GM23338 (cell line): ENCODE measurements around the gene BCCIP. TPM values are rescaled to one million over a fixed set of nuclear protein-coding genes. Genes with fewer than 3 reads are reported as not detected.

Source experiments
- ATAC-seq: fragments of 200-7000 bp; cut with Tn5 transposase; 3 replicates; pipeline ENCODE4 v1.9.1; 2020
- DNase-seq: peaks from one replicate; pipeline ENCODE4 v3.0.0-alpha.2; 2015; ENCODE audit warnings: low spot score
- H2AFZ ChIP-seq: fragments of 200-600 bp; sonication (generic); 2 replicates; pipeline ENCODE4 v1.8.0; 2016; ENCODE audit warnings: antibody characterized with exemption, mild to moderate bottlenecking, moderate library complexity
- H3F3A ChIP-seq: fragments of 200-600 bp; sonication (generic); replicated peaks from 2 replicates; pipeline ENCODE4 v1.8.0; 2017; ENCODE audit warnings: antibody characterized with exemption, mixed run types, low read depth
- H3K27ac ChIP-seq: fragments of 200-600 bp; sonication (generic); 2 replicates; pipeline ENCODE4 v1.6.1; 2016; ENCODE audit warnings: low read depth
- H3K27me3 ChIP-seq: fragments of 200-600 bp; sonication (generic); 2 replicates; pipeline ENCODE4 v1.8.0; 2016; ENCODE audit warnings: mild to moderate bottlenecking, mixed run types, moderate library complexity; ENCODE audit not compliant: insufficient read depth
- H3K36me3 ChIP-seq: fragments of 200-600 bp; sonication (generic); 2 replicates; pipeline ENCODE4 v1.8.0; 2016; ENCODE audit warnings: mild to moderate bottlenecking; ENCODE audit not compliant: insufficient read depth
- H3K4me1 ChIP-seq: fragments of 200-600 bp; sonication (generic); 2 replicates; pipeline ENCODE4 v1.8.0; 2016; ENCODE audit warnings: mild to moderate bottlenecking, moderate library complexity; ENCODE audit not compliant: insufficient read depth
- H3K4me2 ChIP-seq: fragments of 200-600 bp; sonication (generic); 2 replicates; pipeline ENCODE4 v1.7.1; 2017; ENCODE audit warnings: mixed run types
- H3K4me3 ChIP-seq: fragments of 200-600 bp; sonication (generic); 2 replicates; pipeline ENCODE4 v1.6.1; 2016; ENCODE audit warnings: mixed run types
- H3K79me2 ChIP-seq: fragments of 200-600 bp; sonication (generic); replicated peaks from 2 replicates; pipeline ENCODE4 v1.8.0; 2017; ENCODE audit warnings: mild to moderate bottlenecking; ENCODE audit not compliant: insufficient read depth
- H3K9me2 ChIP-seq: fragments of 200-600 bp; sonication (generic); 2 replicates; pipeline ENCODE4 v1.8.0; 2017; ENCODE audit not compliant: insufficient read depth
- H4K20me1 ChIP-seq: fragments of 200-600 bp; sonication (generic); replicated peaks from 2 replicates; pipeline ENCODE4 v1.8.0; 2017; ENCODE audit warnings: mild to moderate bottlenecking; ENCODE audit not compliant: insufficient read depth
- H3K27ac Mint-ChIP-seq: 2 replicates; pipeline ENCODE4 v1.8.0; 2020; ENCODE audit warnings: inconsistent platforms, mild to moderate bottlenecking, moderate library complexity, mixed read lengths
- H3K27me3 Mint-ChIP-seq: 3 replicates; pipeline ENCODE4 v1.8.0; 2022; ENCODE audit warnings: low read depth, mild to moderate bottlenecking, moderate library complexity, mixed read lengths, inconsistent platforms; ENCODE audit not compliant: insufficient read depth, poor library complexity
- H3K36me3 Mint-ChIP-seq: 3 replicates; pipeline ENCODE4 v1.8.0; 2021; ENCODE audit warnings: low read depth, mild to moderate bottlenecking, inconsistent platforms, moderate library complexity, mixed read lengths
- H3K4me1 Mint-ChIP-seq: 3 replicates; pipeline ENCODE4 v1.8.0; 2020; ENCODE audit warnings: mild to moderate bottlenecking, inconsistent platforms, mixed read lengths
- H3K4me3 Mint-ChIP-seq: 3 replicates; pipeline ENCODE4 v1.8.0; 2021; ENCODE audit warnings: moderate library complexity, mild to moderate bottlenecking, inconsistent platforms, mixed read lengths
- H3K9me3 Mint-ChIP-seq: 3 replicates; pipeline ENCODE4 v1.8.0; 2020; ENCODE audit warnings: moderate library complexity, mild to moderate bottlenecking, inconsistent platforms, mixed read lengths
- CREB1 ChIP-seq: fragments of 250-450 bp; sonication (Bioruptor Pico); IDR thresholded peaks from 2 replicates; pipeline ENCODE4 v1.5.0; 2020; ENCODE audit warnings: low read depth, mild to moderate bottlenecking, moderate library complexity
- ETS1 ChIP-seq: IDR thresholded peaks from 2 replicates; pipeline ENCODE4 v1.6.1; 2016; ENCODE audit warnings: antibody characterized with exemption
- EZH2 ChIP-seq: fragments of 200-600 bp; sonication (generic); IDR thresholded peaks from one replicate; pipeline ENCODE4 v1.8.0; 2017; ENCODE audit warnings: antibody characterized with exemption, mild to moderate bottlenecking, low read depth; ENCODE audit not compliant: unreplicated experiment
- REST ChIP-seq: IDR thresholded peaks from one replicate; pipeline ENCODE4 v1.6.1; 2018; ENCODE audit warnings: antibody characterized with exemption; ENCODE audit not compliant: unreplicated experiment
- ZNF114 ChIP-seq: fragments of 250-450 bp; sonication (Bioruptor Pico); IDR thresholded peaks from 2 replicates; pipeline ENCODE4 v1.5.0; 2020; ENCODE audit warnings: mild to moderate bottlenecking, moderate library complexity
- ZNF331 ChIP-seq: fragments of 250-450 bp; sonication (Bioruptor Pico); IDR thresholded peaks from 2 replicates; pipeline ENCODE4 v1.5.0; 2020; ENCODE audit warnings: low read depth, mild to moderate bottlenecking, moderate library complexity
- polyA plus RNA-seq: library from polyadenylated mRNA; unstranded; fragments of >200 nt; fragmentation: Nextera tagmentation; extraction: Ambion mirVana; gene quantifications from 2 replicates; pipeline ENCODE4 v1.2.1, GENCODE V29; 2016
- total RNA-seq: library from RNA; depleted of rRNA; stranded (reverse); fragments of >200 nt; shearing (Covaris generic); gene quantifications from 2 replicates; pipeline ENCODE4 v1.2.3, GENCODE V29; 2014
- TF ChIP-seq, protein P1 (sequence below): fragments of 250-450 bp; sonication (Bioruptor Pico); IDR thresholded peaks from 2 replicates; pipeline ENCODE4 v1.5.0; 2020; ENCODE audit warnings: mild to moderate bottlenecking, moderate library complexity
- TF ChIP-seq, protein P2 (sequence below), 2 experiments: fragments of 200-600 bp in 1 of 2; sonication (generic) in 1 of 2; conservative IDR thresholded peaks; 2 replicates each; pipeline versions ENCODE4 v1.5.1 to v1.6.1; 2016 to 2017; ENCODE audit warnings: antibody characterized with exemption in 2 of 2, low read depth in 2 of 2, mild to moderate bottlenecking in 2 of 2, moderate library complexity in 1 of 2

Gene BCCIP
- total and polyA plus RNA-seq, 2 experiments from 2014 or later: 98.6 to 214 TPM

GRCh38 chr10:125850766-125851731 lies 27.7 kb downstream of the BCCIP start:
- Histone ChIP-seq H3K27ac (no peak overlapping the region), H3K9me2 (no peaks in the 10 kb centered on the region)

More at GRCh38 chr10:125850766-125851731, 27.7 kb downstream of the BCCIP start:
- Mint-ChIP-seq H3K4me1 (no peaks in the 10 kb centered on the region), H3K27ac (no peak overlapping the region), H3K36me3 (peaks cover 27% of the 10 kb centered on the region), H3K27me3 (peaks cover 2% of the 10 kb centered on the region), H3K4me3 (no peak overlapping the region), H3K9me3 (peaks cover 2% of the 10 kb centered on the region; the same call in 2 of the 3 replicates)
- Histone ChIP-seq H3K79me2 (no peaks in the 10 kb centered on the region), H3K4me2 (no peak overlapping the region), H3K27me3 (no peaks in the 10 kb centered on the region), H3F3A (no peaks in the 10 kb centered on the region), H3K4me3 (no peak overlapping the region), H3K36me3 (0 out of 2 replicates have a peak, but pooled peaks cover 4% of the 10 kb centered on the region), H3K4me1 (no peaks in the 10 kb centered on the region), H4K20me1 (no peaks in the 10 kb centered on the region), H2AFZ (no peak overlapping the region)
- ATAC-seq (no peak), DNase-seq (no peak)
- TF ChIP-seq CREB1 (CRISPR knock-in tag) (no peak), ZNF114 (CRISPR knock-in tag) (no peak), REST (no peak), ETS1 (no peak), EZH2 (no peak), ZNF331 (CRISPR knock-in tag) (no peak)
- TF ChIP-seq, protein P1, sequence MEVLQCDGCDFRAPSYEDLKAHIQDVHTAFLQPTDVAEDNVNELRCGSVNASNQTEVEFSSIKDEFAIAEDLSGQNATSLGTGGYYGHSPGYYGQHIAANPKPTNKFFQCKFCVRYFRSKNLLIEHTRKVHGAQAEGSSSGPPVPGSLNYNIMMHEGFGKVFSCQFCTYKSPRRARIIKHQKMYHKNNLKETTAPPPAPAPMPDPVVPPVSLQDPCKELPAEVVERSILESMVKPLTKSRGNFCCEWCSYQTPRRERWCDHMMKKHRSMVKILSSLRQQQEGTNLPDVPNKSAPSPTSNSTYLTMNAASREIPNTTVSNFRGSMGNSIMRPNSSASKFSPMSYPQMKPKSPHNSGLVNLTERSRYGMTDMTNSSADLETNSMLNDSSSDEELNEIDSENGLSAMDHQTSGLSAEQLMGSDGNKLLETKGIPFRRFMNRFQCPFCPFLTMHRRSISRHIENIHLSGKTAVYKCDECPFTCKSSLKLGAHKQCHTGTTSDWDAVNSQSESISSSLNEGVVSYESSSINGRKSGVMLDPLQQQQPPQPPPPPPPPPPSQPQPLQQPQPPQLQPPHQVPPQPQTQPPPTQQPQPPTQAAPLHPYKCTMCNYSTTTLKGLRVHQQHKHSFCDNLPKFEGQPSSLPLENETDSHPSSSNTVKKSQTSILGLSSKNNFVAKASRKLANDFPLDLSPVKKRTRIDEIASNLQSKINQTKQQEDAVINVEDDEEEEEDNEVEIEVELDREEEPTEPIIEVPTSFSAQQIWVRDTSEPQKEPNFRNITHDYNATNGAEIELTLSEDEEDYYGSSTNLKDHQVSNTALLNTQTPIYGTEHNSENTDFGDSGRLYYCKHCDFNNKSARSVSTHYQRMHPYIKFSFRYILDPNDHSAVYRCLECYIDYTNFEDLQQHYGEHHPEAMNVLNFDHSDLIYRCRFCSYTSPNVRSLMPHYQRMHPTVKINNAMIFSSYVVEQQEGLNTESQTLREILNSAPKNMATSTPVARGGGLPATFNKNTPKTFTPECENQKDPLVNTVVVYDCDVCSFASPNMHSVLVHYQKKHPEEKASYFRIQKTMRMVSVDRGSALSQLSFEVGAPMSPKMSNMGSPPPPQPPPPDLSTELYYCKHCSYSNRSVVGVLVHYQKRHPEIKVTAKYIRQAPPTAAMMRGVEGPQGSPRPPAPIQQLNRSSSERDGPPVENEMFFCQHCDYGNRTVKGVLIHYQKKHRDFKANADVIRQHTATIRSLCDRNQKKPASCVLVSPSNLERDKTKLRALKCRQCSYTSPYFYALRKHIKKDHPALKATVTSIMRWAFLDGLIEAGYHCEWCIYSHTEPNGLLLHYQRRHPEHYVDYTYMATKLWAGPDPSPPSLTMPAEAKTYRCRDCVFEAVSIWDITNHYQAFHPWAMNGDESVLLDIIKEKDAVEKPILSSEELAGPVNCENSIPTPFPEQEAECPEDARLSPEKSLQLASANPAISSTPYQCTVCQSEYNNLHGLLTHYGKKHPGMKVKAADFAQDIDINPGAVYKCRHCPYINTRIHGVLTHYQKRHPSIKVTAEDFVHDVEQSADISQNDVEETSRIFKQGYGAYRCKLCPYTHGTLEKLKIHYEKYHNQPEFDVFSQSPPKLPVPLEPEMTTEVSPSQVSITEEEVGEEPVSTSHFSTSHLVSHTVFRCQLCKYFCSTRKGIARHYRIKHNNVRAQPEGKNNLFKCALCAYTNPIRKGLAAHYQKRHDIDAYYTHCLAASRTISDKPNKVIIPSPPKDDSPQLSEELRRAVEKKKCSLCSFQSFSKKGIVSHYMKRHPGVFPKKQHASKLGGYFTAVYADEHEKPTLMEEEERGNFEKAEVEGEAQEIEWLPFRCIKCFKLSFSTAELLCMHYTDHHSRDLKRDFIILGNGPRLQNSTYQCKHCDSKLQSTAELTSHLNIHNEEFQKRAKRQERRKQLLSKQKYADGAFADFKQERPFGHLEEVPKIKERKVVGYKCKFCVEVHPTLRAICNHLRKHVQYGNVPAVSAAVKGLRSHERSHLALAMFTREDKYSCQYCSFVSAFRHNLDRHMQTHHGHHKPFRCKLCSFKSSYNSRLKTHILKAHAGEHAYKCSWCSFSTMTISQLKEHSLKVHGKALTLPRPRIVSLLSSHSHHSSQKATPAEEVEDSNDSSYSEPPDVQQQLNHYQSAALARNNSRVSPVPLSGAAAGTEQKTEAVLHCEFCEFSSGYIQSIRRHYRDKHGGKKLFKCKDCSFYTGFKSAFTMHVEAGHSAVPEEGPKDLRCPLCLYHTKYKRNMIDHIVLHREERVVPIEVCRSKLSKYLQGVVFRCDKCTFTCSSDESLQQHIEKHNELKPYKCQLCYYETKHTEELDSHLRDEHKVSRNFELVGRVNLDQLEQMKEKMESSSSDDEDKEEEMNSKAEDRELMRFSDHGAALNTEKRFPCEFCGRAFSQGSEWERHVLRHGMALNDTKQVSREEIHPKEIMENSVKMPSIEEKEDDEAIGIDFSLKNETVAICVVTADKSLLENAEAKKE: no peak
- TF ChIP-seq, protein P2, sequence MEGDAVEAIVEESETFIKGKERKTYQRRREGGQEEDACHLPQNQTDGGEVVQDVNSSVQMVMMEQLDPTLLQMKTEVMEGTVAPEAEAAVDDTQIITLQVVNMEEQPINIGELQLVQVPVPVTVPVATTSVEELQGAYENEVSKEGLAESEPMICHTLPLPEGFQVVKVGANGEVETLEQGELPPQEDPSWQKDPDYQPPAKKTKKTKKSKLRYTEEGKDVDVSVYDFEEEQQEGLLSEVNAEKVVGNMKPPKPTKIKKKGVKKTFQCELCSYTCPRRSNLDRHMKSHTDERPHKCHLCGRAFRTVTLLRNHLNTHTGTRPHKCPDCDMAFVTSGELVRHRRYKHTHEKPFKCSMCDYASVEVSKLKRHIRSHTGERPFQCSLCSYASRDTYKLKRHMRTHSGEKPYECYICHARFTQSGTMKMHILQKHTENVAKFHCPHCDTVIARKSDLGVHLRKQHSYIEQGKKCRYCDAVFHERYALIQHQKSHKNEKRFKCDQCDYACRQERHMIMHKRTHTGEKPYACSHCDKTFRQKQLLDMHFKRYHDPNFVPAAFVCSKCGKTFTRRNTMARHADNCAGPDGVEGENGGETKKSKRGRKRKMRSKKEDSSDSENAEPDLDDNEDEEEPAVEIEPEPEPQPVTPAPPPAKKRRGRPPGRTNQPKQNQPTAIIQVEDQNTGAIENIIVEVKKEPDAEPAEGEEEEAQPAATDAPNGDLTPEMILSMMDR (conservative IDR thresholded peaks at IDR 0.05; ENCODE audit: low read depth in 2 of 2): no peak
